Esophagus (tissue), 2 donors: ENCODE measurements around the gene CCDC27. TPM values are rescaled to one million over a fixed set of nuclear protein-coding genes. Genes with fewer than 3 reads are reported as not detected.
A peak's percentile ranks its signal among the peaks of the same experiment; 100 is the strongest.
"Not testable (repeated sequence)": the region's sequence is repeated elsewhere in the genome, so short reads cannot be mapped to it uniquely, and the experiment has no call there.

Source experiments
- H3K27ac ChIP-seq, 2 donors: one replicate each; pipeline ENCODE4 v1.5.1; 2013; ENCODE audit warnings: low read depth in 2 of 2, mild to moderate bottlenecking in 2 of 2, inconsistent platforms in 1 of 2, low read length in 1 of 2, moderate library complexity in 1 of 2
- H3K27me3 ChIP-seq, 2 donors: one replicate each; pipeline ENCODE4 v1.6.1; 2013; ENCODE audit warnings: low read length in 2 of 2, control low read depth in 1 of 2, mild to moderate bottlenecking in 1 of 2; ENCODE audit not compliant: insufficient read depth in 2 of 2, control insufficient read depth in 1 of 2
- H3K36me3 ChIP-seq, 2 donors: one replicate each; pipeline ENCODE4 v1.6.1; 2013; ENCODE audit warnings: low read length in 1 of 2; ENCODE audit not compliant: control insufficient read depth in 2 of 2, insufficient read depth in 2 of 2
- H3K4me1 ChIP-seq, 2 donors: one replicate each; pipeline ENCODE4 v1.6.1; 2013; ENCODE audit warnings: low read length in 1 of 2; ENCODE audit not compliant: control insufficient read depth in 2 of 2, insufficient read depth in 2 of 2
- H3K4me3 ChIP-seq, 2 donors: one replicate each; pipeline ENCODE4 v1.5.1; 2013; ENCODE audit warnings: low read length in 2 of 2, mild to moderate bottlenecking in 2 of 2, low read depth in 1 of 2, moderate library complexity in 1 of 2
- H3K9me3 ChIP-seq, 2 donors: one replicate each; pipeline ENCODE4 v1.6.1; 2013; ENCODE audit warnings: mild to moderate bottlenecking in 2 of 2, low read depth in 1 of 2, low read length in 1 of 2, moderate library complexity in 1 of 2; ENCODE audit not compliant: control insufficient read depth in 2 of 2, insufficient read depth in 1 of 2
- WGBS, 2 donors: extraction: QIAGEN DNeasy Blood & Tissue Kit; methylation state at CpG; one replicate each; pipeline ENCODE4 v1.1.7; 2013; 5-methylcytosine and 5-hydroxymethylcytosine counted together
- polyA plus RNA-seq, 2 donors: library from polyadenylated mRNA; stranded (reverse); fragments of 200-250 nt; gene quantifications; one replicate each; pipeline ENCODE4 v1.2.3, GENCODE V29; 2013
- donor health status: healthy with polysubstance abuse.
- donor health status: Bipolar disorder and iron deficiency.

The CCDC27 gene
- polyA plus RNA-seq, 2 donors, result not detected

GRCh38 chr1:3717715-3718601 lies 34.3 kb upstream of the CCDC27 start:
- 24 to 25% methylated on average over 36 to 40 of the region's 40 CpGs for WGBS, 2 donors
- H3K4me1 ChIP-seq, result peaks cover 10 to 24% of the 10 kb centered on the region in 2 donors
- H3K27ac ChIP-seq, result peak overlapping the region in 1 of 2 donors; percentile 22
- H3K9me3 ChIP-seq, result no peaks in the 10 kb centered on the region
- H3K27me3 ChIP-seq, result peaks cover 0 to 3% of the 10 kb centered on the region in 2 donors
- H3K36me3 ChIP-seq, result no peaks in the 10 kb centered on the region
- no peak overlapping the region for H3K4me3 ChIP-seq

GRCh38 chr1:3718764-3719163 lies 33.5 kb upstream of the CCDC27 start:
- H3K4me3 ChIP-seq, result no peak overlapping the region
- H3K4me1 ChIP-seq, result peaks cover 10 to 20% of the 10 kb centered on the region in 2 donors
- no peak overlapping the region for H3K27ac ChIP-seq
- no peaks in the 10 kb centered on the region for H3K9me3 ChIP-seq
- 63 to 74% methylated on average over 14 of the region's 14 CpGs for WGBS, 2 donors
- H3K36me3 ChIP-seq, result no peaks in the 10 kb centered on the region
- peaks cover 0 to 3% of the 10 kb centered on the region in 2 donors for H3K27me3 ChIP-seq

- H3K36me3 ChIP-seq, result no peaks in the 10 kb centered on the region
- H3K27me3 ChIP-seq, result no peaks in the 10 kb centered on the region
- no peak overlapping the region for H3K27ac ChIP-seq
- H3K4me1 ChIP-seq, result peaks cover 8 to 12% of the 10 kb centered on the region in 2 donors
- no peak overlapping the region for H3K4me3 ChIP-seq
- 64 to 66% methylated on average over 20 of the region's 20 CpGs for WGBS, 2 donors
- no peaks in the 10 kb centered on the region for H3K9me3 ChIP-seq
These were observed 30.2 kb upstream of the CCDC27 start for GRCh38 chr1:3721955-3722465.

GRCh38 chr1:3722846-3723245 lies 29.4 kb upstream of the CCDC27 start:
- Histone ChIP-seq H3K9me3 (no peaks in the 10 kb centered on the region), H3K36me3 (no peaks in the 10 kb centered on the region), H3K4me3 (no peak overlapping the region), H3K27me3 (no peaks in the 10 kb centered on the region), H3K4me1 (peaks cover 4 to 7% of the 10 kb centered on the region in 2 donors), H3K27ac (no peak overlapping the region)
- 44 to 53% methylated on average over 3 of the region's 3 CpGs for WGBS, 2 donors

GRCh38 chr1:3724416-3725030 lies 27.7 kb upstream of the CCDC27 start:
- H3K36me3 ChIP-seq, H3K9me3 ChIP-seq, H3K4me3 ChIP-seq, H3K27me3 ChIP-seq, H3K27ac ChIP-seq, H3K4me1 ChIP-seq: not testable (repeated sequence)
- WGBS, 2 donors, result 37 to 38% methylated on average over 18 of the region's 18 CpGs

GRCh38 chr1:3725366-3725765 lies 26.9 kb upstream of the CCDC27 start:
- no peak overlapping the region for H3K4me3 ChIP-seq
- H3K4me1 ChIP-seq, result no peaks in the 10 kb centered on the region
- no peaks in the 10 kb centered on the region for H3K27me3 ChIP-seq
- 94 to 96% methylated on average over 2 of the region's 2 CpGs for WGBS, 2 donors
- H3K36me3 ChIP-seq, result no peaks in the 10 kb centered on the region
- H3K9me3 ChIP-seq, result no peaks in the 10 kb centered on the region
- H3K27ac ChIP-seq, result no peak overlapping the region

GRCh38 chr1:3727042-3727824 lies 25.0 kb upstream of the CCDC27 start:
- H3K27me3 ChIP-seq, result no peaks in the 10 kb centered on the region
- no peaks in the 10 kb centered on the region for H3K9me3 ChIP-seq
- H3K4me1 ChIP-seq, result no peaks in the 10 kb centered on the region
- 58 to 64% methylated on average over 34 to 37 of the region's 37 CpGs for WGBS, 2 donors
- no peak overlapping the region for H3K27ac ChIP-seq
- H3K4me3 ChIP-seq, result no peak overlapping the region
- H3K36me3 ChIP-seq, result peaks cover 0 to 4% of the 10 kb centered on the region in 2 donors

- H3K9me3 ChIP-seq, result no peaks in the 10 kb centered on the region
- H3K27ac ChIP-seq, result no peak overlapping the region
- H3K4me1 ChIP-seq, result no peaks in the 10 kb centered on the region
- no peak overlapping the region for H3K4me3 ChIP-seq
- H3K36me3 ChIP-seq, result peaks cover 0 to 4% of the 10 kb centered on the region in 2 donors
- no peaks in the 10 kb centered on the region for H3K27me3 ChIP-seq
- WGBS, 2 donors, result 79 to 86% methylated on average over 31 of the region's 31 CpGs
These were observed 24.1 kb upstream of the CCDC27 start for GRCh38 chr1:3727825-3728776.
